KMS-11 (cell line): ENCODE measurements around the gene CAVIN4.
A peak's percentile ranks its signal among the peaks of the same experiment; 100 is the strongest.

Source experiments
- H2AFZ ChIP-seq: fragments of 200-600 bp; sonication (generic); 2 replicates; pipeline ENCODE4 v1.6.1; 2016; ENCODE audit warnings: antibody characterized with exemption, mixed run types, low read depth
- H3K27ac ChIP-seq: fragments of 200-600 bp; sonication (generic); 2 replicates; pipeline ENCODE4 v1.6.1; 2016; ENCODE audit warnings: mild to moderate bottlenecking, mixed run types
- H3K27me3 ChIP-seq: fragments of 200-600 bp; sonication (generic); 2 replicates; pipeline ENCODE4 v1.6.1; 2017; ENCODE audit warnings: mild to moderate bottlenecking, low read depth, mixed run types, moderate library complexity; ENCODE audit not compliant: insufficient read depth
- H3K36me3 ChIP-seq: fragments of 200-600 bp; sonication (generic); 2 replicates; pipeline ENCODE4 v1.6.1; 2017; ENCODE audit warnings: mild to moderate bottlenecking, mixed run types; ENCODE audit not compliant: insufficient read depth
- H3K4me1 ChIP-seq: fragments of 200-600 bp; sonication (generic); 2 replicates; pipeline ENCODE4 v1.6.1; 2016; ENCODE audit warnings: mild to moderate bottlenecking, low read depth, mixed run types; ENCODE audit not compliant: poor library complexity, severe bottlenecking
- H3K4me2 ChIP-seq: fragments of 200-600 bp; sonication (generic); 2 replicates; pipeline ENCODE4 v1.7.0; 2016; ENCODE audit warnings: mild to moderate bottlenecking, mixed run types
- H3K4me3 ChIP-seq: fragments of 200-600 bp; sonication (generic); IDR thresholded peaks from 2 replicates; pipeline ENCODE4 v1.6.1; 2017; ENCODE audit warnings: low read depth, low read length, mixed read lengths; ENCODE audit not compliant: insufficient read depth
- H3K79me2 ChIP-seq: fragments of 200-600 bp; sonication (generic); 2 replicates; pipeline ENCODE4 v1.6.1; 2016; ENCODE audit warnings: low read depth, mixed run types; ENCODE audit not compliant: insufficient read depth
- H3K9ac ChIP-seq: fragments of 200-600 bp; sonication (generic); 2 replicates; pipeline ENCODE4 v1.6.1; 2016; ENCODE audit warnings: mild to moderate bottlenecking, mixed run types
- H4K20me1 ChIP-seq: fragments of 200-600 bp; sonication (generic); 2 replicates; pipeline ENCODE4 v1.6.1; 2016; ENCODE audit warnings: mild to moderate bottlenecking, mixed run types; ENCODE audit not compliant: insufficient read depth
- TF ChIP-seq, protein P1 (sequence below): fragments of 200-600 bp; sonication (generic); conservative IDR thresholded peaks from 2 replicates; pipeline ENCODE4 v1.6.1; 2017; ENCODE audit warnings: low read depth, mild to moderate bottlenecking, antibody characterized with exemption, low read length, moderate library complexity, mixed read lengths

Gene CAVIN4

DNA sequence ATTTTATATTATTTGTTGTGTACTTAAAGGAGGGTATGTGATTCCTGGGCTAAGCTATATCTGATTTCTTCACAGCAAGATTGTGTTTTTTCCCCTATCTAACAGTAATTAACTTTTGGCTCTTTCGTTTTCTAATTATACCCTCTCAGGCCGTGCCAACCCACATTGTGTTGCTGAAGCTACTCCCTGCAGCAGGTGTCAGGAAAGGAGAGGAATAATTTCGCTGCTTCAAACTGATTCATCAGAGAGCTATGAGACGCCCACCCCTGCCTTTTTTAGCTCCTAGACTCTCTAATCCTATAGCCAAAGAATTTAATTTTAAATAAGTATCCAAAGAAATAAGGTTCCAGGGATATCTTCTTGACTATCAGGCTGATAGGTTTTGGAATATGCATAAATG is 3.8 kb downstream of the CAVIN4 start:
- H2AFZ ChIP-seq = peak overlapping the region; percentile 29; the same call in 1 of the 2 replicates
- no peaks in the 10 kb centered on the region for H3K79me2 ChIP-seq
- H3K4me3 ChIP-seq = no peak overlapping the region
- H3K4me2 ChIP-seq = peak overlapping the region; percentile 78
- no peaks in the 10 kb centered on the region for H4K20me1 ChIP-seq
- H3K36me3 ChIP-seq = no peaks in the 10 kb centered on the region
- TF ChIP-seq, protein P1, sequence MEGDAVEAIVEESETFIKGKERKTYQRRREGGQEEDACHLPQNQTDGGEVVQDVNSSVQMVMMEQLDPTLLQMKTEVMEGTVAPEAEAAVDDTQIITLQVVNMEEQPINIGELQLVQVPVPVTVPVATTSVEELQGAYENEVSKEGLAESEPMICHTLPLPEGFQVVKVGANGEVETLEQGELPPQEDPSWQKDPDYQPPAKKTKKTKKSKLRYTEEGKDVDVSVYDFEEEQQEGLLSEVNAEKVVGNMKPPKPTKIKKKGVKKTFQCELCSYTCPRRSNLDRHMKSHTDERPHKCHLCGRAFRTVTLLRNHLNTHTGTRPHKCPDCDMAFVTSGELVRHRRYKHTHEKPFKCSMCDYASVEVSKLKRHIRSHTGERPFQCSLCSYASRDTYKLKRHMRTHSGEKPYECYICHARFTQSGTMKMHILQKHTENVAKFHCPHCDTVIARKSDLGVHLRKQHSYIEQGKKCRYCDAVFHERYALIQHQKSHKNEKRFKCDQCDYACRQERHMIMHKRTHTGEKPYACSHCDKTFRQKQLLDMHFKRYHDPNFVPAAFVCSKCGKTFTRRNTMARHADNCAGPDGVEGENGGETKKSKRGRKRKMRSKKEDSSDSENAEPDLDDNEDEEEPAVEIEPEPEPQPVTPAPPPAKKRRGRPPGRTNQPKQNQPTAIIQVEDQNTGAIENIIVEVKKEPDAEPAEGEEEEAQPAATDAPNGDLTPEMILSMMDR = no peak
- H3K4me1 ChIP-seq = peaks cover 30% of the 10 kb centered on the region
- H3K27ac ChIP-seq = peak overlapping the region; percentile 38; the same call in 1 of the 2 replicates
- no peaks in the 10 kb centered on the region for H3K27me3 ChIP-seq
- H3K9ac ChIP-seq = no peak overlapping the region

DNA sequence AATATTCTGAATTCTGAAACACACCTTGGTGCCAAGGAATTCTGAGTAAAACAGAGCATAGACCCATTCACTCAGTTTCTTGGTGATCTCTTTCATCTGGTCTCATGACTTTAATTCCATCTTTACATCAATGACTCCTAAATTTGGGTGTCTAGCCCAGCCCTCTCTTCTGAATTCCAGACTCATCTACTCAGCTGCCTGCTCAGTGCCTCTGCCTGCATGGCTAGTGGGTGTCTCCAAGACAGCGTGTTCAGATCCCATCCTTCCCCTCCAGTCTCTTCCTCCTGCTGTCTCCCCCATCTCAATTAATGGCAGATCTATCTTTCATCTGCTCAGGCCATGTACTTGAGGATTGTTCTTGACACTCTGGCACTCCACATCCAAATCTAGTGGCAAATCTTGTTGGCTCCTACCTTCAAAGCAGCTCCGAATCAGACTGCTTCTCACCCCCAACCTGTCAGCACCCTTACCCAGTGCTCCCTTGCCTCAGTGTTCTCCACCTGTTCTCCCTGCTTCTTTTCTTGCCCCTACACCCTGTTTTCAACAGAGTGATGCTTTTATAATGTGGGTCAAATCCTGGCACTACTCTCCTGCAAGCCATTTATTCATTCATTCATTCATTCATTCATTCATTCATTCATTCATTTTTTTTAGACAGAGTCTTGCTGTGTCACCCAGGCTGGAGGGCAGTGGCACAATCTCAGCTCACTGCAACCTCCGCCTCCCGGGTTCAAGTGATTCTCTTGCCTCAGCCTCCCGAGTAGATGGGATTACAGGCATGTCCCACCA is 5.3 kb downstream of the CAVIN4 start:
- TF ChIP-seq, protein P1 = no peak
- no peak overlapping the region for H3K4me3 ChIP-seq
- no peaks in the 10 kb centered on the region for H3K79me2 ChIP-seq
- H3K9ac ChIP-seq = no peak overlapping the region
- no peak overlapping the region; the same call in 1 of the 2 replicates for H3K4me2 ChIP-seq
- peaks cover 30% of the 10 kb centered on the region for H3K4me1 ChIP-seq
- H3K27me3 ChIP-seq = no peaks in the 10 kb centered on the region
- no peak overlapping the region for H3K27ac ChIP-seq
- H2AFZ ChIP-seq = no peak overlapping the region
- no peaks in the 10 kb centered on the region for H3K36me3 ChIP-seq
- H4K20me1 ChIP-seq = no peaks in the 10 kb centered on the region

DNA sequence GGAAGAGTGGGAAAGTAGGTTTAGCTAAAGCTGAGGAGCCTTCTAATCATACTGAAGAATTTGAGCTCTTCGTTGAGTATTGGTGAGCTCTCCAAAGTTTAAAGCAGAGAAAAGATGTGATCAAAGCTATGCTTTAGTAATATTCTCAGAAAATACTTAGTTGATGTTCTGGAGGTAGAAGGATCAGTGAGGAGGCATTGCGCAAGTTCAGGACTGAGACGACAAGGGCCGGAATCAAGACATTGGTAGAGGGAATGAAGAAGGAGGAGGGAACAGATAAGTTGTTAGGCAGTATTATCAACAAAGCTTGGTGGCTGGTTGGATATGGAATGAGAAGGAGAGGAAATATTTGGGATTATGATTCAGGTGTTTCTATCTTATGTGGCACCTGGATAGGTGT is 7.1 kb downstream of the CAVIN4 start:
- H2AFZ ChIP-seq = no peak overlapping the region
- no peak overlapping the region for H3K9ac ChIP-seq
- no peaks in the 10 kb centered on the region for H3K36me3 ChIP-seq
- no peaks in the 10 kb centered on the region for H4K20me1 ChIP-seq
- no peaks in the 10 kb centered on the region for H3K27me3 ChIP-seq
- peaks cover 30% of the 10 kb centered on the region for H3K4me1 ChIP-seq
- H3K79me2 ChIP-seq = no peaks in the 10 kb centered on the region
- H3K4me2 ChIP-seq = no peak overlapping the region
- H3K4me3 ChIP-seq = no peak overlapping the region
- no peak overlapping the region for H3K27ac ChIP-seq
- TF ChIP-seq, protein P1 = no peak

DNA sequence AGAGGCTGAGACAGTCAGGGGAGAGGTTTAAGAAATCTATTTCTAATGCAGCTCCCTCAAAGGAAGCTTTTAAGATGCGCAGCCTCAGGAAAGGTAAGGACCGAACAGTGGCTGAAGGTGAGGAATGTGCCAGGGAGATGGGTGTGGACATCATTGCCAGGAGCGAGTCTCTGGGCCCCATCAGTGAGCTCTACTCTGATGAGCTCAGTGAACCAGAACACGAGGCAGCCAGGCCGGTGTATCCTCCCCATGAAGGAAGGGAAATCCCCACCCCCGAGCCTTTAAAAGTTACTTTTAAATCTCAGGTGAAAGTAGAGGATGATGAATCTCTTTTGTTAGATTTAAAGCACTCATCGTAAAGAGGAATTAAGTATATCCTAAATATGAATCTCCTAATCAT is 8.2 kb downstream of the CAVIN4 start:
- no peaks in the 10 kb centered on the region for H3K79me2 ChIP-seq
- H3K27me3 ChIP-seq = no peaks in the 10 kb centered on the region
- no peak overlapping the region for H3K27ac ChIP-seq
- peaks cover 20% of the 10 kb centered on the region for H3K4me1 ChIP-seq
- TF ChIP-seq, protein P1 = no peak
- no peak overlapping the region for H3K4me2 ChIP-seq
- H3K36me3 ChIP-seq = no peaks in the 10 kb centered on the region
- no peak overlapping the region for H3K9ac ChIP-seq
- H3K4me3 ChIP-seq = no peak overlapping the region
- H4K20me1 ChIP-seq = no peaks in the 10 kb centered on the region
- no peak overlapping the region for H2AFZ ChIP-seq
